Fibroblast of skin of left biceps (primary cell): Measurements from ENCODE around the gene CEP95.
"Not testable (repeated sequence)": the region's sequence is repeated elsewhere in the genome, so short reads cannot be mapped to it uniquely, and the experiment has no call there.

ENCODE experiments used
- DNase-seq, 2 experiments: peaks; one replicate each; pipeline ENCODE4 v3.0.0-alpha.2; 2013; ENCODE audit warnings: low read depth in 2 of 2

CEP95 gene

DNA sequence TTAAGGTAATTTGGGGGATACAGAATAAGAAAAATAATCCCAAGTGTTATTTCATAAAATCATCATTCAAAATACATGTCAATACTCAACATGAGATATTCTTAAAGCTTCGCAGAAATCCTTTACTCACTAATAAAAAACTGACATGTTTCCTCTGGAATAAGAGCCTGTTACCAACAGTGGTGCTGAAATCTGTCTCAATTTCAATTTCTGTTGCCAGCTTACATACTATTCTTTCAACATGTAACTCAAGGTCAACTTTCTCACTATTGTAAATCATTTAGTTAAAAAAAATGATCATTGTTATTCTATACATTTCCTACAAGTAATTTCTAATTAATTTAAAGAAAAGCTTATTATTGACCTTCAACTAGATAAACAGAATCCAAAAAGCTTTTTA, 67.9 kb downstream of the CEP95 start:
- no peak for DNase-seq

DNA sequence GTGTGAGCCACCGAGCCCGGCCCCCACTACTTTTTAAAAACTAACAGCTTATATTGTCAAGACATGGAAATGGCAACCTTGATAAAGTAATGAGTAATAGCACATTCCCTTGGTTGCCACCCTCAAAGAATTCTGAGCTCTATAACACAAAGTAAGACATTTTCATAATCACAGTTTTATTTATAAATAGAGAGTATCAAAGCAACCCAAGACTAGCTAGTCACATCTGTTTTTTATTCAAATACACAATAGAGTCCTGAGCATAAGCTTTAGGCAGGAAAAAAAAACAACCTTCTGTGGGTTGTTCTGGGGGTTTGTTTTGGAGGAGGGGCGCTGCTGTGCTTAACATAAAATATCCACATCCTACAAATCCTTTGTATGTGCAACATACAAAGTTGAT, 68.7 kb downstream of the CEP95 start:
- no peak for DNase-seq

GRCh38 chr17:64577025-64577424, 70.2 kb downstream of the CEP95 start:
- not testable (repeated sequence) for DNase-seq

DNA sequence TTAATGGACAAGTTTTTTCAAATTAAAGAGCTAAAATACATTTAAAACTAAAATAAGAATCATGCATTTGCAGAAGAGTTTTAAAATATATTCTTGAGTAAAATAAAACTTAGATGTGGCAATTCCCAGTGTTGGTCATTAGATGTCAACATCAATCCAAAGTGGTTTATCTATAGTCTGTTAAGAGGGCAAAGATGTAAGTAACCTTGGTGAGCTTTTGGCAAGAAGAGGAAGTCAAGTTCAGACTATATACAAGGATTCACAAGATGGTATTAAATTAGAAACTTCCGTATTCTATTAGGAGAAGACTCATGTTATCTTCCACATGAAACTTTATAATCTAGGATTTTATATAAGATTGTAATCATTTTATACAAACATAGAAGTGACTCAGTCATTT, 73.1 kb downstream of the CEP95 start:
- DNase-seq, result no peak

DNA sequence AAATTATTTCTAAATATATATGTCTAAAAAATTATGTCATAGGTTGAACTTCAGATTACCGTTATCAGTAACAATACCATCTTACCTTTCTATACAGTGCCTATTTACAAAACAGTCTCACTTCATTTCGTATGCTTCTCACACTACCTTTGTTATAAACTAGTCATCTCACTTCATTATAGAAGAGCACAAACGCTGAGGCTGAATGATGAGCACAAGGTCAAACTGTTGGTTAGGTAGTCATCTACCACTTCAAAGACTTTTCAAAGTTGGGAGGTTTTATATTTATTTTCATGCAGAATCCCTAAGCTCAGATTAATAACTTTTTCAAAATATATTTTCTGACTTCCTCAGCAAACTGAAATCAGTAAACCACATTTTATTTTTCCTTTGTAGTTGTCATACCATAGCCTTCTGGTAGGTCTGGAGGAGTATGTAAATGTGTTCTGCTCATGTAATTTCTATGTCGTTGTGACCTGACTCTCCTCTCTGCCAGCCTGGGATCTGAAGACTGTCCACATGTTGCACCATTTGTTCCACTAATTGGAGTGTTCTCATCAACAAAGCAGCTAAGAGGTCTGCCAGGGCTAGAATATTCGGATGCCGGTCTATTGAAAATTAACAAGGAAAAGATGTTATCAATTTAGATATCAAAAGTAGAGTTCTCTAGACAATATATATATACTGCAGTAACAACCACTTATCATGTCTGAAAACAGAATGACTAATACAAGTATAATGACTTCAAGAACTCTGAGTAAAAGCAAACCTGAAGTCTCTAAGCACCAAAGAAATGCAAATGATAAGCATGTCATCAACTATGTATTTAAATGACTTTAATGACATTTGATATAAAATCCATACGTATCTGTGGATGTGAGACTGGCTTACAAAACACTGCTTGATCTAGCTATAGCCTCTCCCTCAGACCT, 73.9 kb downstream of the CEP95 start:
- peak in 1 of 2 experiments; percentile 10 for DNase-seq

DNA sequence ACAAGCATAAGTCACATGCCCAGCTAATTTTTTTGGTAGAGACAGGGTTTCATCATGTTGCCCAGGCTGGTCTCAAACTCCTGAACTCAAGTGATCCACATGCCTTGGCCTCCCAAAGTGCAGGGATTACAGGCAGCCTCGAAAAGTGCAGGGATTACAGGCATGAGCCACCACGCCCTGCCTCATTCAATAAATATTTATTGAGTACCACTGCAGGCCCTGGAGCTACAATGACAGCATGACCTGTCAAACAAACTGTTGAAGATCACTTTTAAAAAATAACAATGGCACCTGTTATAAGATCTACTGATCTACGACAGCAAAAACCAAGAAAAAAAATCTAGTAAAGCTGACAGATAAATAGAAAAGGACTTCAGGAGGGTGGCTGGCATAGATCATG, 76.3 kb downstream of the CEP95 start:
- no peak for DNase-seq

- DNase-seq, result no peak
Observed at GRCh38 chr17:64585146-64585545, 78.4 kb downstream of the CEP95 start.
